Left ventricle myocardium superior (tissue), 1 donor: ENCODE measurements around the gene MAN2A2. TPM values are rescaled to one million over a fixed set of nuclear protein-coding genes. Genes with fewer than 3 reads are reported as not detected.

Source experiments
- ATAC-seq: fragments of 200-7000 bp; cut with Tn5 transposase; one replicate; pipeline ENCODE4 v1.9.1; 2020; ENCODE audit warnings: mild to moderate bottlenecking, moderate library complexity
- DNase-seq: peaks from one replicate; pipeline ENCODE4 v3.0.0-alpha.2; 2020
- intact Hi-C: fragments of 100-400 bp; cut with micrococcal nuclease; formaldehyde crosslinking; loops from one replicate; pipeline ENCODE4 v1.11.0; 2022
- total RNA-seq: library from RNA; stranded (reverse); fragmentation: NEBNext Ultra II Directional; extraction: Animal tissue kit (Norgen Biotek cat#: 25700); gene quantifications from one replicate; pipeline ENCODE4 v1.2.1, GENCODE V29; 2021
- donor health status: DM: no; HTN: yes; CAD: no; lungs with severe emphysema.

MAN2A2 gene
- total RNA-seq, 1 donor from 2014 or later: 146 TPM

GRCh38 chr15:90881978-90882721 lies 21.0 kb upstream of the MAN2A2 start:
- no peak for DNase-seq
- intact Hi-C loops: no loop called here
- no peak for ATAC-seq

- ATAC-seq (no peak), DNase-seq (no peak)
- intact Hi-C loops: no loop called here
Measured at GRCh38 chr15:90882781-90883525, 20.1 kb upstream of the MAN2A2 start.

DNA sequence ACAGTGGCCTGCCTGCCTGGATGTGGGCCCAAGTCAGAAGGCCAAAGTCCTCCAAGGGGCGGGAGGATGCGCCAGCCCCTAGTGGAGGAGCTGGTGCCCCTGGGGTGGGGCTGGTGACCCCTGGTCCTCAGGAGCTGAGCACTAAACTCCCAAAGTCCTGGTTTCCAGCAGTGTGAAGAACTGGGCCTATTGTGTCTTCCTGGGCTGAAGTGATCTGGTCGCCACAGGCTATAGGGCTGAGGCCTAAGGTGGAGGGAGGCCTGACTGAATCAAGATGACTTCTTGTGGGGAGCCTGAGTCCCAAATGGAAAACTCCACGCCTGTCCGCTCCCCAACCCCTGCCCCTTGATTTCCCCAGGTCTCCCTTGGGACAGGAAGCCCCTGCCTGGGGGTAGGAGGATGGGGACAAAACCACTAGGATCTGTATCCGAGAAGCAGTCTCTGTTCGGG lies 19.6 kb upstream of the MAN2A2 start:
- intact Hi-C loops: no loop called here
- ATAC-seq (peak; percentile 2), DNase-seq (no peak)

GRCh38 chr15:90883976-90884718 lies 19.0 kb upstream of the MAN2A2 start, which contains the start of gene FES:
TSS of gene FES (plus strand) at chr15:90884504. CDS start at chr15:90885046, 542 bp downstream.
- peak; percentile 78 for ATAC-seq
- DNase-seq: peak; percentile 87
- intact Hi-C loops: no loop called here

GRCh38 chr15:90884719-90885431 lies 18.2 kb upstream of the MAN2A2 start:
- DNase-seq: no peak
- intact Hi-C loops: loop anchor here (5.0 kb wide), 1 partner anchor 238 kb away; no protein-coding TSS in a partner anchor
- ATAC-seq: peak; percentile 2

GRCh38 chr15:90885432-90886290 lies 17.4 kb upstream of the MAN2A2 start:
- ATAC-seq (peak; percentile 62), DNase-seq (peak; percentile 88)
- intact Hi-C loops: loop anchor here (5.0 kb wide), 1 partner anchor 238 kb away; no protein-coding TSS in a partner anchor

- intact Hi-C loops: loop anchor here (5.0 kb wide), 1 partner anchor 239 kb away; no protein-coding TSS in a partner anchor
- DNase-seq (no peak), ATAC-seq (no peak)
Measured at GRCh38 chr15:90886291-90886614, 16.8 kb upstream of the MAN2A2 start.

DNA sequence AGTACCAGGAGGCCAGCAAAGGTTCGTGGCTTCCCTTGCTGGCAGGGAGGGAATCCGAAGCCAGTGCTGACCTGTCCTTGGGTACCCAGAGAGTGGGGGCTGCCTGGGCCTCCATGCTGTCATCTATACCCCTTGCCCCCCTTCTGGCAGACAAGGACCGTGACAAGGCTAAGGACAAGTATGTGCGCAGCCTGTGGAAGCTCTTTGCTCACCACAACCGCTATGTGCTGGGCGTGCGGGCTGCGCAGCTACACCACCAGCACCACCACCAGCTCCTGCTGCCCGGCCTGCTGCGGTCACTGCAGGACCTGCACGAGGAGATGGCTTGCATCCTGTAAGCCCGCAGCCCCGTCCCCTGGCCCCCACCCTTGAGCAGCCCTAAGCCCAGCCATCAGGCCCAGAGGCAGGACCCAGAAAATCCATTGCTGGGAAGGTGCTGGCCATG lies 16.0 kb upstream of the MAN2A2 start:
- intact Hi-C loops: loop anchor here (5.0 kb wide), 1 partner anchor 240 kb away; no protein-coding TSS in a partner anchor
- ATAC-seq: no peak
- no peak for DNase-seq

GRCh38 chr15:90889313-90889730 lies 13.8 kb upstream of the MAN2A2 start:
- no peak for ATAC-seq
- intact Hi-C loops: loop anchor here (5.0 kb wide), 1 partner anchor 242 kb away; no protein-coding TSS in a partner anchor

GRCh38 chr15:90889736-90890456 lies 13.2 kb upstream of the MAN2A2 start:
- no peak for DNase-seq
- intact Hi-C loops: loop anchor here (5.0 kb wide), 1 partner anchor 243 kb away; no protein-coding TSS in a partner anchor

More at GRCh38 chr15:90889313-90889730, 13.8 kb upstream of the MAN2A2 start:
- DNase-seq: no peak

DNA sequence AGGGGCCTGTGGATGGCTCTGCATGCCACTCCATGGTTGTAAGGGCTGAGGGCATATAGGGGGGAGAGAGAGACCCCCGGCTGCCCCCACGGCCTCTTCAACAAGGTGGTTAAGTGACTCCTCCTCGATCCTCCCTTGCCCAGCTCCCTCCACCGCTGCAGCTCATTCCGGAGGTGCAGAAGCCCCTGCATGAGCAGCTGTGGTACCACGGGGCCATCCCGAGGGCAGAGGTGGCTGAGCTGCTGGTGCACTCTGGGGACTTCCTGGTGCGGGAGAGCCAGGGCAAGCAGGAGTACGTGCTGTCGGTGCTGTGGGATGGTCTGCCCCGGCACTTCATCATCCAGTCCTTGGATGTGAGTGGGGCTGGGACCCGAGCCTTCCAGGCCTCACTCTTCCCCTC lies 12.3 kb upstream of the MAN2A2 start:
- DNase-seq: no peak

More at GRCh38 chr15:90889736-90890456, 13.2 kb upstream of the MAN2A2 start:
- no peak for ATAC-seq

DNA sequence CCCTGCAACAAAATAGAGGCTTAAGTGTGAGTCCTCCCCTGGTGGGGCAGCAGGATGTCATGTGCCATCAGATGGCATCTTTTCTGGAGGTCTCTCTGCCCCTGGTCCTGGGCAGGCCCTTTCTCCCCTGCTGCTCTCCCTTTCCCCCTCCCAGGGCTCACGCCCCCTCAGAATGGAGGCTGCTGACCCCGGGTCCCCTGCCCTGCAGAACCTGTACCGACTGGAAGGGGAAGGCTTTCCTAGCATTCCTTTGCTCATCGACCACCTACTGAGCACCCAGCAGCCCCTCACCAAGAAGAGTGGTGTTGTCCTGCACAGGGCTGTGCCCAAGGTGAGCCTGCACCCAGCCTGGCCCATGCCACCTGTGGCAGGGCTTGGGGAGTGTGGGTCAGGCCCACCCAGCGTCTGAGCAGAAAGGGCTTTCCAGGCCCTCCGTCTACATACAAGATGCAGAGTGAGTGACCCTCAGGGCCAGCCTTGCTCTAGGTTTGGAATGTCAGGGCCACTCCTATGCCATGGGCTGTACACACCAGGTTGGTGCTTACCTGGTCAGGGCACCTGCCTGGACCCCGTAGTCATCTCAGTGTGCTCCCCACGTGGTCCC lies 11.7 kb upstream of the MAN2A2 start:
- DNase-seq: no peak
- ATAC-seq: no peak
- intact Hi-C loops: no loop called here

More for the DNA sequence above, 12.3 kb upstream of the MAN2A2 start:
- no peak for ATAC-seq
- intact Hi-C loops: no loop called here

GRCh38 chr15:90892023-90892422 lies 11.1 kb upstream of the MAN2A2 start:
- intact Hi-C loops: no loop called here
- ATAC-seq: no peak
- no peak for DNase-seq

- ATAC-seq (no peak), DNase-seq (no peak)
- intact Hi-C loops: no loop called here
Measured at GRCh38 chr15:90892498-90893174, 10.5 kb upstream of the MAN2A2 start.

GRCh38 chr15:90893175-90894090 lies 9.7 kb upstream of the MAN2A2 start:
- ATAC-seq: no peak
- peak; percentile 31 for DNase-seq
- intact Hi-C loops: no loop called here
